NCI-H510A (cell line): ENCODE results near the gene PPP1R3E.

Experiments
- DNase-seq: peaks from one replicate; lab custom pipeline; 2025; lab: John Stamatoyannopoulos, UW

The PPP1R3E gene

DNA sequence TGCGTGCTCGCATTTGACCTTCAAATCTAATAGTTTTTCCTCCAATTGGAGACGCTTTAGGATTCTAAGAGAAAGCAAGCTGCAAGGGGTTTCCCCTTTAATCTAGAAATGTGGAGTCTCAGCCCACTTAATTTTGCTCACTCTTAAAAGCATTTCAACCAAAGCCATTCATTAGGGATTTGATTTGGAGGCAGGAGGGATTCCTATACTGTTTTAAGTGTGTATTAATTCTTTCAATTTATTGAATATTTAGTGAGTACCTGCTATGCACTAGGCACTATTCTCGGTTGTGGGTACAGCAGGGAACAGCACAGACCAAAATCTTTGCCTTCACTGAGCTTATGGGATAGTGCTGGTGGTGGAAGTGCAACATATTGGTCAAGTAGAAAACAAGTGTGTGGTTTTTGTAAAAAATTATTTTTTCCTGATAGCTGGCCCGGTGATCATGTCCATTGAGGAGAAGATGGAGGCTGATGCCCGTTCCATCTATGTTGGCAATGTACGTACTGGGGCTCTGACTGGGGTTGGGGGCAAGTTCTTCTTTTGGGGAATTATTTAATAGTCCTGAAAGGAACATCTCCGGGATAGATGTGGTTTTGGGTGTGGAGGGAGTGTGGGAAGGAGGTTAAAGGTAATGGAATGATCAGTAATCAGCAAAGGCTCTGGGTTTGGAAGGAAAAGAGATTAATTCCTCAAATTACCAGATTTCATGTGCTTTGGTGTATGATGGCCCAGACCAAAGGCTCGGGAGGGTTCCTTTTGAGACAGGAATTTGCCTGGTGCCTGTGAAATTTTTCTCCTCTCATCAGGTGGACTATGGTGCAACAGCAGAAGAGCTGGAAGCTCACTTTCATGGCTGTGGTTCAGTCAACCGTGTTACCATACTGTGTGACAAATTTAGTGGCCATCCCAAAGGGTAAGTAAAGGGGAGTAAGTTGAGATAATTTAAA is 20.2 kb upstream of the PPP1R3E start:
- no peak for DNase-seq

DNA sequence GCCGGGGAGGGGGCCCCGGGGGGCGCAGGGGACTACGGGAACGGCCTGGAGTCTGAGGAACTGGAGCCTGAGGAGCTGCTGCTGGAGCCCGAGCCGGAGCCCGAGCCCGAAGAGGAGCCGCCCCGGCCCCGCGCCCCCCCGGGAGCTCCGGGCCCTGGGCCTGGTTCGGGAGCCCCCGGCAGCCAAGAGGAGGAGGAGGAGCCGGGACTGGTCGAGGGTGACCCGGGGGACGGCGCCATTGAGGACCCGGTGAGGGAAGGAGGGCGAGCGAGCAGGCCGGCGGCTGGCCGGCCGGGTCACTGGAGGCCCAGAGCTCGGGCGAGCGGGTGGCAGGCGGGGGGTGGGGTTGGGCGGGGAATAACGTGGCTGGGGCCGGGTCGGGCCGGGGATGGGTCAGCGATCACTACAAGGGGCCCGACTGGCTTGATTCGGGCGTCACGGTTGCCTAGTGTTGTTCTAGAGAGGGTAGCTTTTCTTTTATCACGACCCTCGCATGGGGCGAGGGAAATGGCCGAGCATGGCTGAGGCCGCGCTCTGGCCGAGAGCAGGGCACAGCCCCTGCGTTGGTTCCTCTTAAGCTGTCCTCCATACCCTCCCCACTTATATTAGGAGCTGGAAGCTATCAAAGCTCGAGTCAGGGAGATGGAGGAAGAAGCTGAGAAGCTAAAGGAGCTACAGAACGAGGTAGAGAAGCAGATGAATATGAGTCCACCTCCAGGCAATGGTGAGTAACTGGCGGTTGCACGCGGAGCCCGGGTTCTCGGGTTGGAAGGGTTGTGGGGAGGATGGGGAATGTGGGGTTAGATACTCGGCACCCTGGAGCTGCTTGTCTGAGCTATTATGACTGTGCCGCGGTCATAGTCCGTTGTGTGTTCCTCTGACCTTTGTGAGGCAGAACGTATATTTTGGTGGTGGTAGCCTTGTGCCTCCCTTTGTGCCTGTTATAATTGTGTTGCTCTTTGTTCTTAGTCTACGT is 19.2 kb upstream of the PPP1R3E start:
- DNase-seq, result no peak

DNA sequence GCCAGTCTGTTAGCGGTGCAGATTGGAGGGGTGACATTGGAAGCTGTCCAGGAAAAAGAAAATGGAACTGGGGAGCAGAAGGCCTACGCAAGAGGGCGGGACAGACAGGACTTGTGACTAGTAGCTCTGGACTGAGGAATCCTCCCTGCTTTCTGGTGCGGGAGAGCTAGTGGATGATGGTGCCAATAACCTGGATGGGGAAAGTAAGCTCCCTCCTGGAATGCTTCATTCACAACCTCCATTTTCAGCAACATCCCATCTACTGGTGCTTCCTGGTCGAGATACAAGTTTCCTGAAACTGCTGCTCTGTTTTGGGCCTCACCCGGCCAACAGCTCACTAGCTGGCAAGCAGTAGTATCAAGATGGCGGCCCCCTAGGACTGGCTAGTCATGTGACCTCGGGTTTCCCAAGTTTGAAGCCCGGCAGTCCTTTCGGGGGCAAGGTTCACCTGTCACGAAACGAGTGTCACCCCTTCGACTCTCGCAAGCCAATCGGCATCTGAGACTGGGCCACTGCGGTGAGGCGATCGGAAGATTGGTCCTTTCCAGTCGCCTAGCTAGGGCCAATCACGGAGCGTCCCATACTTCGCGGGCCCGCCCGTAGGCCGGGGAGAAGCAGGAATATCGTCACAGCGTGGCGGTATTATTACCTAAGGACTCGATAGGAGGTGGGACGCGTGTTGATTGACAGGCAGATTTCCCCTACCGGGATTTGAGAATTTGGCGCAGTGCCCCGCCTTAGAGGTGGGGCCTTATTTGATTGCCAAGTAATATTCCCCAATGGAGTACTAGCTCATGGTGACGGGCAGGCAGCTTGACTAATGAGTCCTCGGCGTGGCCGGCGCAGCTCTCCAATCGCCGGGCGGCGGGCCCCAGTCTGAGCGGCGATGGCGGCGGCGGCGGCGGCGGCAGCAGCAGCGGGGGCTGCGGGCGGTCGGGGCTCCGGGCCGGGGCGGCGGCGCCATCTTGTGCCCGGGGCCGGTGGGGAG is 18.2 kb upstream of the PPP1R3E start, which contains the start of gene PABPN1:
TSS of gene PABPN1 (plus strand) at position 874 of the 988 bp plus-strand sequence. CDS start at position 887, 13 bp downstream.
- DNase-seq, result peak; percentile 100

DNA sequence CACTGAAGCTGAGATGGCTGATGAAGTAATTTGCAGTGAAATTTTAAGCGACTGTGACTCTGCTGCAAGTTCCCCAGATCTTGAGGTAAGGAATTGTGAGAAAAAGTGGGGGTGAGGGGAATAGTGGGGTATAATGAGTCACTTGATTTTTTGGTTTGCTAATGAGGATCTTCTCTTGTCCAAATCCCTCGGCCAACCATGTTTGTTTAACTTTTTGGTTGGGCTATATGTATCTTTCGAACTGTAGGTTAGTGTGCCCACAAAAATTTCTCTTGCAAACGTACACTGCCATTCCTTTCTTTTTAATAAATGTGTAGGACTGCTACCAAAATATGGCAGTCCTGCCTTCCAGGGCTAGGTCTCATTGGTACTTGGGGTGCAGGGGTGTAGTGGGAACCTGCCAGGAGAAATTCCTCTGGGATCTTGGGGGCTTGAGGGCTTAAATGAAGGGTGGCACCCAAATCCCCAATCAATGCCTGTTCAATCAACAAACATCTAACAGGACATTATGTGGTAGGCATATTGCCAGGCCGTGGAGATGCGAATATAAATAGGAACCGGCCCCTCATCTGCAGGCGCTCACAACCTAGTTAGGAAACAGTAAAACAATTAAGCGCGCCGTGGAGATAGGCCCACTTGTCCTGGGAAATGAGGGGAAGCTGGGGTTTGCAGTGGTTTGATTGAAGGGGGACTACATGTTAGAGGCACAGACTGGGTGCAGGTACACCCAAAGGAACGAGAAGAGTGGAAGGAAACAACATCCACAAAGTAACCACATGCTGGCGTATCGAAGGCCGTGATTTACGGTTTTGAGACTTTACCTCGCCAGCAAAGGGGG is 17.3 kb upstream of the PPP1R3E start:
- no peak for DNase-seq

DNA sequence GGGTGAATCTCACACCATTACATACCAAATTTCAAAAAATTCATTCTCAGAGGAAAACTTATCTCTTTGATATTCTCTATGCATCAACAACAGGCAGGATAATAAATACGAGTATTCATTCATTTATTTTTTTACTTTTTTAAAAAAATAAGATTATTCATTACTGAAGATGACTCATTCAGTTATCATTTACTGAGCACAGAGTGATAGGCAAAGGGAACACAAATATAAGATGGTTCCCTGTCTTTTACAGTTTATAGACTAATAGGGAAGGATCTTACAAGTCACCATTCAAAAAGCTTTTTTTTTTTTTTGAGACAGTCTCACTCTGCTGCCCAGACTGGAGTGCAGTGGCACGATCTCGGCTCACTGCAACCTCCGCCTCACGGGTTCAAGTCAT is 13.6 kb upstream of the PPP1R3E start:
- DNase-seq, result no peak

DNA sequence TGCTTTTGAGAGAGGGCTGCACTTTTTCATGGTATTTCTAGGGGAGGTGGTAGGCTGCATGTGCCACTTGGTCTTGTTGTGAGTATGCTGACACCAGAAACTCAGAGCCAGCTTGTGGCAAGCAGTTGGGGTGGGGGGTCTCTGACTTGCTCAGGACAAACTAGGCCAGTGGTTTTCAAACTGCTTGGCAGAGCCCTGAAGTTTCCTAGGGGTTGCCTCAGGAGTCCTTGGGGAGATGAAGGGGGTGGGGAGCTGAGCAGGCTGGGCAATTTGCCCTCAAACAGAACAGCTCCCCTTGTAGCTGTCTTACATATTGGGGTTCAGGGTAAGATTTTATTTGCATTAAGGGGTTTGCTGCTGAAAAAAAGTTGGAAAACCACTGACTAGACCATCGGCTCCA is 7.9 kb upstream of the PPP1R3E start:
- no peak for DNase-seq

DNA sequence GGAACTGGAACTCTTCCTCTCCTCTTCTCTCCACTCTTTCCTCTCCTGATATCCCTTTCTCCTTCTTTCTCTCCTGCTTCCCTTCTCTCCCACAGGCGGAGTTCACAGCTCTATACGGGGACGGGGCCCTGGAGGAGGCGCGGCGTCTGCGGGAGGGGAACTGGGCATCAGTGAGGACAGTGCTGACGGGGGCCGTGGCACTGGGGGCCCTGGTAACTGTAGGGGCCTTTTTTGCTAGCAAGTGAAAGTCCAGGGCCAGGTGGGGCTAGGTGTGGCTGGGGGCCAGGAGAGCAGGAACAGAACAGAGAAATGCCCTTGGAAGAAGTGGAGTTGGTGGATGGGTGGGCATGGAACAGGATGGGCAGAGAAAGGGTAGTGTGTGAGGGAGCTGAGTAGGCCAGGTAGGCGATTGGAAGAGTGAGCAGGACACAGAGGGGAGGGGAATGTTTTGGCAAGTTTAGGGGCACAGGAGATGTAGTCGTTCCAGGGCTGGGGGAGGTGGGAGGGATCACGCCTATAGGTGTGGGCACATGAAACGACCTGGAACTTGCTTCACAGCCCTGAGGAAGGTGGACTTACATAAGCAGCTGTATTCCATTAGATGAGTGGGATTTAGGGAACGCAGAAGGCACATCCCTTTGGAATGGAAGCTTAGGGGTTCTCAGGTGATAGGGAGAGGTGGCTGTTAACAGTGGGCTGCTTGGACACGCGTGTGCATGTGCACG is 6.2 kb upstream of the PPP1R3E start:
- no peak for DNase-seq

DNA sequence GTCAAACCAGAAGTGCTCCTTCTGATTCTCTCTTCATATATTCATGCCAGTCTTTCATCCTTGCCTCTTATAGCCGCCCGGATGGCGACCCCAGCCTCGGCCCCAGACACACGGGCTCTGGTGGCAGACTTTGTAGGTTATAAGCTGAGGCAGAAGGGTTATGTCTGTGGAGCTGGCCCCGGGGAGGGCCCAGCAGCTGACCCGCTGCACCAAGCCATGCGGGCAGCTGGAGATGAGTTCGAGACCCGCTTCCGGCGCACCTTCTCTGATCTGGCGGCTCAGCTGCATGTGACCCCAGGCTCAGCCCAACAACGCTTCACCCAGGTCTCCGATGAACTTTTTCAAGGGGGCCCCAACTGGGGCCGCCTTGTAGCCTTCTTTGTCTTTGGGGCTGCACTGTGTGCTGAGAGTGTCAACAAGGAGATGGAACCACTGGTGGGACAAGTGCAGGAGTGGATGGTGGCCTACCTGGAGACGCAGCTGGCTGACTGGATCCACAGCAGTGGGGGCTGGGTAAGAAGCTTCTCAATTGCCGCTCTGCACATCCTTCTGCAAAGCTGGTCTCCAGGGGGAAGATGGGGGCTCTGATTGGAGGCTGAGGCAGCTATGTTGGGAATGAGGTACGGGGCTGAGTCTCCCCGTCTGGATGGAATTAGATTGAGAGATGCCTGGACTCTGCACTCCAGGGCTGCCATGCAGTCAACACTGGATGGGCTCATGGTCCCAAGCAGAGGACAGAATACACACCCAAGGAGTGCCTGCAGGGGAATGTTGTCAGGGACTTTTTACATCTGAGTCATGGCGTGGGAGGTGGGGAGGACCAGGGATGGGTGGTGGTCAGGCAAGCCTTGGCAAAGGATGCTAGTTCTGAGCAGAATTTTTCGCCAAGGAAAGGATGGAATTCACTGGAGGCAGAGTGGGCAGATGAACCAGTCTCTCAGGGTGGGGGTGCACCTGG is 5.3 kb upstream of the PPP1R3E start:
- DNase-seq, result no peak

DNA sequence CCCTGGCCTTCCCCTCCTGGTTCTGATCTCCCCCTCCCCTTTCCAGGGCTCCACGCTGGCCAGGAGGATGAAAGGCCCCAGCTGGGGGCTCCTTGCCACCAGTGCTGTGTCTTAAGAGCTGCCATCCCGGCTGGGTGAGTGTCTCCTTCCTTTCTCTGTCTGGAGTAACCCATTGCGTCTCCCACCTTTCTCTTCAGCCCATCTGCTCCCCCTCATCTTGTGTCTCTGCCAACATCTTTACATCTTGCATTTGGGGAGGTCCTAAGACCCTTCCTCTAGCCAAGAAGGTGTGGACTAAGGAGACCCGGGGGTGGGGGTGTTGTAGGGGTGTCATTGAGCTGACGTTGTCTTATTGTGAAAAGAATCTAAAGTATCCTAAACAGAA is 4.5 kb upstream of the PPP1R3E start:
- no peak for DNase-seq

DNA sequence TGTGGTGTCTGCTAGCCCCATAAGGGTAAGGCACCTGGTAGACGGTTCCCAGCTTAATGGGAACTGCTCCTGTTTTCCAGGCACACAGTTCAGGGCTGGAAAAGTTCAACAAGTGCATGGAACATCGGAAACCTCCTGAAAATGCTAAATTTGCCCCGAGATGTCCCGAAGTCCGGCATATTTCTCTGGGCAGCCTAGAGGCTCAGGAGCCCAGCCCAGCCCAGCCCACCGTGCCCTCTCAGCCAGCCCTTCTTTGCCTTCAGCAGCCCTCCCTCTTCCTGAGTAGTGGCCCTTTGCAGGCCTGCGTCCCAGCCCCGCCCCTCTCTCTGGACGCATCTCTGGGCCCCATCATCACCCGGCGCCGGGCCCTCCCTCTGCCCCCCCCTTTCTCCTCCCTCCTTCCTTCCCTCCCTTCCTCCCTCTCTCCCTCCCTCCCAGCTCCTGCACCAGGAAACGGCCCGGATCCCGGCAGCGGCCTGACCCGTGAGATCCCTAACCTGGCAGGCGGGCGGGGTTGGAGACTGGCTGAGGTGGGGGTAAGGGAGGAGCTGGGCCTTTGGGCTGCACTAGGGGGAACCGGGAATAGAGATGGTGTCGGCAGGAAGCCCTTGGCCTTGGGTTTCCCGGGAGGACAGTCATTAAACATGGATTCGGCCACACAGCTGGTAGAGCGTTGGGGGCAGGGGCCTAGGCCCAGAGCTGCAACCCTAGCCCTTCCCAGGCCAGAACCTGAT is 3.9 kb upstream of the PPP1R3E start, which contains the start of gene BCL2L2:
TSS of gene BCL2L2 (plus strand) at position 422 of the 734 bp plus-strand sequence. CDS start 935 bp downstream, outside the sequence.
- peak; percentile 95 for DNase-seq

DNA sequence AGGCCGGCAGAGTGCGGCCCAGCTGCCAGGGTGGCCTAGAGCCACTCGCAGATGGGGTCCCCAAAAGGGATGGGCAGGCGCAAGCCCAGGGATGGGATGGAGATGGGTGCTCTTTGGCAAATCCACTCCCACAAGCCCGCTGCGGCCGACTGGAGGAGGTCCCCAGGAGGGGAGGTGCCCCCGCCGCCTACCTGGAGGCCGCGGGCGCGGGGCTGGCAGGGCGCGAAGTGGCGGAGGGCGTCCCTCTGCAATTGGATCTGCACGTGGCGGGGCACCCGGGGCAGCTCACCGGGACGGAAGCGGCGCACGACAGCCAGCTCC is 730 bp downstream of the PPP1R3E start:
- no peak for DNase-seq

DNA sequence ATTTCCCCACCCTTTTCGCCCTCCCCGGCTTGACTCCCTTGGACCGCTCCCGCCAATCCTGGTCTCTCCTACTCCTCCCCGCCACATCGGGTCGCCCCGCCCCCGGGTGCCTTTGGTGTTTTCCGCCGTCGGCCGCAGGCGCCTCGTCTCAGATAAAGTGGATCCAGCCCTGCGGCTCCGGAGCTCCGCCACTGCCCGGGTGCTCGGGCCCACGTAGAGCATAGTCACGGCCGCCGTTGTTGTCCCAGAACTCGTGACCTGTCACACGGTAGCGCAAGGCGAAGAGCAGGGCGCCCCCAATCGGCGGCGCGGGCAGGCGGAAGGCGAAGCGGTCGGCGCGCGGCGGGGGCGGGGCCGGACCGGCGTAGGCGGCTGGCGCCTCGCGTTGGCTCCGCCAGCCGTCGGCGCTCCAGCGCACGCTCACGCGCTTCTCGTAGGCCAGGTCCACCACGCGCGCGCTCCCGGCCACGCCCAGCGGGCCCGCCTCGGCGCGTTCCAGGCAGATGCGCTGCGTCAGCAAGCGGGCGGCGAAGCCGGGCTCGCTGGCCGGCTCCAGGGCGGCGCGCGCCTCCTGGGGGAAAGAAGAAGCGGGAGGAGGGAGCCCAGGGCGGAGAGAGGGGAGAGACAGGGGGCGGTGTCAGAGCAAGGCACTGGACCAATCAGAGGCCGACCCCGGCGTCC is 1.2 kb downstream of the PPP1R3E start:
- DNase-seq, result peak; percentile 97

DNA sequence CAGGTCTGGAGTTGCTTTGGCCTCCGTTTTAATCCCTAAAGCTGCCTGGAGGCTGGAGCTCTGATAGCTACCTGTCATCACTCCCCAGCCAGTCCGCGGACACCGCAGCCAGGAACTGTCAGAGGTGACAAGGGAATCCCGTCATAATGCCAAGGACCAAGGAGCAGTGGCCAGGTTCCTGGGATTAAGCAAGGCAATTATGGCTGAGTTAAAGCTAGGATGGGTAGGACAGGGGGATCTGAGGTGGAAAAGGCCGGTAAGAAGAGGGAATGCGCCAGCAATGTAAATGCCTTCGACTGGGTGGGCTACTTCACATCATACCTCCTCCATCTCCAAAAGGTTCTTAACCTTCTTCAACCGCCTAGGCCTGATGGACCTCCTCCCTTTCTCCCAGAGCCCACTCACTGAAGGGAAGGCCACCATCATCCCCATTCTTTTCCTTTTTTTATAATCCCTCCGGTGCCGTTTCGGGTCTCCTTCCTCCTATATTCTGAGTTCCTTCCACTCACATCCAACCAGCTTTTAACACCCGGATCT is 1.9 kb downstream of the PPP1R3E start:
- peak; percentile 17 for DNase-seq

DNA sequence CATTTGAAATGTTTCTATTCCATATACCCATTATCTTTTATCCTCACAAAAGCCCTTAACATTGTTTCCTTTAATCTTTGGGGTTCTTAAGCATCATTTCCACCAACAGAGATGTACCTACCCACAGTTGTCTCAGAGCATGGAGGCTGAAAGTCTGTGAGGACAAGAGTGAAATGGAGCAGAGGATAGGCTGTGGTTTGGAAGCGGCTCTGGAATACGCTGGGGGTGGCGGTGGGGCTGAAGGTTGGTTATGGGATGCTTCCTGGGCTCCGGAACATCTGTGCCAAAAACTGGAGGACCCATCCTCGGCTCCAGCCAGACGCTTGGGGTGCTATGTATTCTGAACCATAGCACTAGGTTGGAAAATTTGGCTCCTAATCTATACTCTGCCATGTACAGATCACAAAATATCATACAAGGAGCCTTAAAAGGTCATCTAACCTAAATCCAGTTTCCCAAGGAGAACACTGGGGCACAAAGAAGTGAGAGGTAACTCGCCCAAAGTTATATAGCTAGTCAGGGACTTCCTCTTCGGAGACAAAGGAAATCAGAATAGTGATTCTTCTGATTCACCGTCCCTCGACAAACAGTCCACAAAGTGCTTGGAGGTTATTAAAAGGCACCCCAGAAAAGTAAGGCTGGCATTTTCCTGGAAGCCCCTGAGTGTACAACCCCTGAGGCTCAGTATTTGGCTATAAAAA is 2.5 kb downstream of the PPP1R3E start:
- DNase-seq, result no peak

DNA sequence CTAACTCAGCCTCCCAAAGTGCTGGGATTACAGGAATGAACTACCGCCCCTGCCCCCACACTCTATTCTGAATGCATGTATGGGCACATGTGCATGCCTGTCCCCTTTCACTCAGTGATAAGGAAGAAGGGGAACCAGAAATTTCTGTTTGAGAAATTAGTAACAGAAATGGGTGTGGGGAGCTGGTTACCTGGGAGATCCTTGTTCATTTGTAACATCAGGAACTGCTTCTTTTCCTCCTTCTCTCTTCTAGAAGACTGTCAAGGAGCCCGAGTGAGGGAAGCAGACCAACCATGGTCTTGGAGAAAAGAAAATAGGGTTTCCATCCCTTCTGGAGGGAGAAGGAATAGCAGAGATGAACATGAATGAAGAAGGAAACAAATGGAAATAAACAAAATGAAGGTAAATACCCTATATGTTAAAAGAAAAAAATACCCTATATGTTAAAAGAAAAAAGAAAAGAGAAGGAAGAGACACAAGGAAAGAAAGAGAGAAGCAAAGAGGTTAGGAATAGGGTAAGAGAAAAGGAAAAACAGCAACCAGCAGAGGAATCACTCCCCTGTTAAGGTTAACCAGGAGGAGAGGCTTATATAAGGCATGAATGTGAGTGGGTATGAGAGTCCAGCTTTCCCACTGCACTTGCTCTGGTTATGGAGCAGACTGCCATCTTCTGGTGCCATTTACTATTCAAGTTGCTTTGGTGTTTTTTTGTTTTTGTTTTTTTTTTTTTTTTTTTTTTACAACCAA is 3.3 kb downstream of the PPP1R3E start:
- DNase-seq, result no peak
